Measurements from ENCODE around the gene APOL5.
"Not testable (repeated sequence)": the region's sequence is repeated elsewhere in the genome, so short reads cannot be mapped to it uniquely, and the experiment has no call there.

The APOL5 gene

GRCh38 chr22:35712672-35713071, 5.0 kb upstream of the APOL5 start:
- no peak for DNase-seq

DNA sequence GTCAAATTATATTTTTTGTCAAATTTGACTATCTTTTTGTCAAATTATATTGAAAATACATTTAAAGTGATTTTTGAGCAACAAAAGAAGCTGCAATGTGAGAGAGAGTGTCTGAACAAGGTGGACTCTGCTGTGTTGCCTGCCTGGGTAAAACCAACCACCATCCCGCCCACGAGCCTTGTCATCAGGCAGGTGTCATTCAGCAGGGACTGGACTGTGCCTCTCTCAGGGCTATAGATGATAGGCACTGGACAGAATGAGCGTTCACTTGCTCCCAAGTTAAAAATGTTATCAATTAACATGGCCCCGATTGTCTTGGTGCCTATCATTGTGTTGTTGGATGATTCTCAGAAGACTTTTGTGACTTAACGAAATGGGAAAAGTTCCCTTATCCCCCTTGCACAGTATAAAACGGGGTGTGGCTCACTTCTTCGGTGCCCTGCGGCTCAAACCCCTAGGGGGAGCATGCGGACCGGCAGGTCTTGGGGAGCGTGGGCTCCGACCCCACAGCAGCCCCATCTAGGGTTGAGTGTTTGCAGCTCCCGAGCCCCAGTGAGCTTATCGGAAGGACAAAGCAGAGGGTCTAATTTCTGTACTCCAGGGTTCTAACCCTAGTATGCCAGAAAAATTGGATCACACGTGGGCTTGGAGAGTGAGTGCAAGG, 1.7 kb downstream of the APOL5 start:
- DNase-seq, result no peak

- DNase-seq, result no peak
These were observed 4.3 kb downstream of the APOL5 start for GRCh38 chr22:35721960-35722359.

DNA sequence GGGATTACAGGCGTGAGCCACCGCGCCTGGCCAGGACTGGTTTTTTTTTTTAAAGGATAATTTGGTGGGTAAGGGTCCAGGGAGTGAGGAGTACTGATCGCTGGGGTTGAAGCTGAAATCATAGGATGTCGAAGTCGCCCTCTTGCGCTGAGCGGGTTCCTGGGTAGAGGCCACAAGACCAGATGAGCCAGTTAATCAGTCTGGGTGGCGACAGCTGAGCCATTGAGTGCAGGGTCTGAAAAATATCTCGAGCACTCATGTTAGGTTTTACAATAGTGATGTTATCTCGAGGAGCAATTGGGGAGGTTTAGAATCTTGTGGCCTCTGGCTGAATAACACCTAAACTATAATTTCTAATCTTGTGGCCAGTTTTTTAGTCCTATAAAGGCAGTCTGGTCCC, 7.8 kb downstream of the APOL5 start:
- DNase-seq, result no peak

DNA sequence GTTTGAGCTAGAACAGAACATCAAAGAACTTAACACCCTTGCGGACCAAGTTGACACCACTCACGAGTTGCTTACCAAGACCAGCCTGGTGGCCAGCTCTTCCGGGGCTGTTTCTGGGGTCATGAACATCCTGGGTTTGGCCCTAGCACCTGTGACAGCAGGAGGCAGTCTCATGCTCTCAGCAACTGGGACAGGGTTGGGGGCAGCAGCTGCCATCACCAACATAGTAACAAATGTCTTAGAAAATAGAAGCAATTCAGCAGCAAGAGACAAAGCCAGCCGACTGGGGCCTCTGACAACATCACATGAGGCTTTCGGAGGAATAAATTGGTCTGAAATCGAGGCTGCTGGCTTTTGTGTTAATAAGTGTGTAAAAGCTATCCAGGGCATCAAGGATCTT, 8.7 kb downstream of the APOL5 start:
- DNase-seq, result no peak

GRCh38 chr22:35726933-35727332, 9.3 kb downstream of the APOL5 start:
- DNase-seq, result no peak

- DNase-seq, result no peak
These were observed 9.8 kb downstream of the APOL5 start for GRCh38 chr22:35727436-35727835.

GRCh38 chr22:35728639-35729308, 11.1 kb downstream of the APOL5 start:
- DNase-seq, result peak; percentile 55

GRCh38 chr22:35729309-35729698, 11.6 kb downstream of the APOL5 start:
- no peak for DNase-seq

GRCh38 chr22:35731321-35731720, 13.6 kb downstream of the APOL5 start:
- DNase-seq, result no peak

GRCh38 chr22:35732116-35732515, 14.4 kb downstream of the APOL5 start:
- DNase-seq, result no peak

DNA sequence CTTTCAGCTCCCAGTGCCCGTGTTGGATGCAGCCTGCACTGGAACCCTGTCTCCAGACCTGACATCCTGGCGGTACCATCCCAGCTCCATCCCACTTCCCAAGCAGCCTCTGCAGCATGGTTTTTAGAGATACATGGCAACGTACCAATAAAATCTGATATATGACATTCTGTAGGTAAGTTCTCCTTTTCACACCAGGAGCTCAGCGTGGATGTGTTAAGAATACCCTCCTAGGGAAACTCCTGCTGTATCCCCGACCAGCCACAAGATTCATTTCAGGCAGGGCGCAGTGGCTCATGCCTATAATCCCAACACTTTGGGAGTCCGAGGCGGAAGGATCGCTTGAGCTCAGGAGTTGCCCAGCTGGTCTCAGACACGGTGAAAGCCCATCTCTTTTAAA, 15.4 kb downstream of the APOL5 start:
- DNase-seq, result no peak

DNA sequence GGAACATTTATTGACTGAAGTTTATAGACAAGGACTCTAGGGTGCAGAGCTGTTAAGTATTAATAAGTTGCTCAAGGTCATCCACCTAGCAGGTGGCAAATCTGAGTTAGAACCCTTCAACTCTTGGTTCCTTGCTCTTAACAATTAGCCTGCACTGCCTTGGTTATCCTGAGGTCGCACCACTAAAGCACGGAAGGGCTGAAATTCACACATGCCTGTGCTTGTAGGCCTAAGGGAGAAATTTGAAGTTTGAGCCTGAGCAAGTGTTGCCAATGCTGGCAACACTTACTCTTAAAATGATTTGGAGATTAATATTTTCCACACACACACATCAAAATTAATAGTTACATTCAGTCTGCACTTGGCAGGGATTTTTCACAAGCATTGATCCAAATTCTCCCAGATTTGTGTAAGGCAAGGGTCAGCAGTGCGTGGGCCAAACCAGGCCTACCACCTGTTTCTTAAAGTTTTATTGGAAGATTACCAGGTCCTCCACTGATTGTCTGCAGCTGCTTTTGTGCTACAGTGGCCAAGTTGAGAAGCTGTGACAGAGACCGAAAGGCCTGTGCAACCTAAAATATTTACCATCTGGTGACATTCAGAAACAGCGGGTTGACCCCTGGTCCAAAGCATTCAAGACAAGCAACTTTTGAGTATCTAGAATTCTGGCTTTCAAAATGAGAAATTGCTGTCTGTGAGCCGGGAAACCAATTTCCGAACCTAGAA, 16.3 kb downstream of the APOL5 start:
- no peak for DNase-seq

DNA sequence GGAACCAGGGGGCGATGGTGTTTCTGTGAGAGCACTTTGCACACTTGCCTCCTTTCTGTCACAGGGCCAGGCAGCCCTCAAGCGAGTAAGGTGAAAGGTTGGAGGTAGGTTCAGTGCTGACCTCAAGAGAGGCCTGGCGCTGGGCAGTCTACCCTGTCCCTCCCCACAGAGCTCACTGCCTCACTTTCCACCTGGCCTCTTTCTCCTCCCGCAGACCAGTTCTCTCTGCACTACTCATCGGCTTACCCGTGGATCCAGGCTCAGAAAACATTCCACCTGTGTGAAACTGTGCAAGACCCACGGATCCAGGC, 16.8 kb downstream of the APOL5 start:
- DNase-seq, result no peak

GRCh38 chr22:35735542-35735941, 17.9 kb downstream of the APOL5 start:
- no peak for DNase-seq

DNA sequence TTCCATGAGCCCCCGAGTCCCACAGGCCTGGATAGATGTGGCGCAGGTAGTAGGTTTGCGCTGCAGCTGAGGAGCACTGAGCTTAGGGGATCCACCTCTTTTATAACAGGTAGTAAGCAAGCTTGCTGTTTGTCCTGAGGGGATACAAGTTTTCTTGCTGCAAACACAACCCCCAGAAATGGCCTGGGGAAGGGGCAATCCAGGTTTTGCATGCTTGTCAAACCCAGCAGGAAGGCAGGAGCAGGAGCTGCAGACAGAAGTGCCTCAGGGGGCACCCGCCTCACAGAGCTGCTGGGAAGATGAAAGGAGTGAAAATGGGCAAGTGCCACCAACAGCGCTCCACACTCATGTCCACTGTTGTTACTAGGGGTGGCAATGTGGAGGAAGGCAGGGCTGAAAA, 18.5 kb downstream of the APOL5 start:
- no peak for DNase-seq

GRCh38 chr22:35736701-35737100, 19.0 kb downstream of the APOL5 start:
- no peak for DNase-seq

DNA sequence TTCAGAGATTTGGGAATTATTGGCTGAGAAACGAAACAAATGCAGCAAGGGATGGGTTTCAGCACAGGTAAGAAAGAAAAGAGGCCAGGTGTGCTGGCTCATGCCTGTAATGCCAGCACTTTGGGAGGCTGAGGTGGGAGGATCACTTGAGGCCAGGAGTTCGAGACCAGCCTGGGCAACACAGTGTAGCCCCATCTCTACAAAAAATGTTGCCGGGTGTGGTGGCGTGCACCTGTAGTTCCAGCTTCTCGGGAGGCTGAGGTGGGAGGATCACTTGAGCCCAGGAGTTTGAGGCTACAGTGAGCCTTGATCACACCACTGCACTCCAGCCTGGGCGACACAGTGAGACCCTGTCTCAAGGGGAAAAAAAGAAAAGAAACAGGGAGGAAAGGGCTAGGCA, 20.2 kb downstream of the APOL5 start:
- DNase-seq, result not testable (repeated sequence)

DNA sequence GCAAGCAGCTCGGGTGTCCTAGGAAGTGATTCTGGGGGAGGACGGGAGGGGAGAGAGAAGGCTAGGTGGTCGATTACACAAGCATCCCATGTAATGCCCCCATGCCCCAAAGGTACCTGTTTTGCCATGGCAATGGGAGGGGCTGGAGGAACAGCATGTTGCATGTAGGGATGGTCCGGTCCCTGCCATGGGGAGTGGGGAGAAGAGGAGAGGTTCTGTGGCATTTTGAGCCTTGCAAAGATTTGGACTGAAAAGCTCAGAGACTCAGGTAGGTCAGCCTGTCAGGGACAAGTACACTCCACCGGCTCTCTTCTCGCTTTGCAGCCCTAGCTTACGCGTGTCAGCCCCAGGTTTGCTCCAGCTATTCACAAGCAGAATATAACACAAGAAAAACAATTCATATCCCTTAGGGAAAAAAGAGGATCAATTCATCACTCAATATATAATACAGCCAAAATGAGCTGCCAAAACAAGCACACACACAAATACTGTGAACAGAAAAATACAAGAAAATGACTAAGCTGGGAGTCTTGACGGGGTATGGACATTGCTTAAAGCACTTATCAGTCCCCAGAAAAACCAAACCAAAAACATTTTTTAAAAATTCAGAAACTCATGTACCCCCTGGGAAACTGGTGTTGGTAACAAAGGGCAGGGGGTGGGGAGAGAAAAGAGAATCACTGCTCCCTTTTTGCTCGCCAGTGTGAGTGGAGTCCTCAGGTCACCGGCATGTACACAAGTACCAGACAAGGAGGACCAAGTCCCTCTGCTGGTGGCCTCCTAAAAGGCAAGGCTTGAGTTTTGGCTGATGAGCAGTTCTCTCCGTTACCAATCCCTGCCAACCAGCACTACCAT, 21.6 kb downstream of the APOL5 start:
- DNase-seq, result no peak

DNA sequence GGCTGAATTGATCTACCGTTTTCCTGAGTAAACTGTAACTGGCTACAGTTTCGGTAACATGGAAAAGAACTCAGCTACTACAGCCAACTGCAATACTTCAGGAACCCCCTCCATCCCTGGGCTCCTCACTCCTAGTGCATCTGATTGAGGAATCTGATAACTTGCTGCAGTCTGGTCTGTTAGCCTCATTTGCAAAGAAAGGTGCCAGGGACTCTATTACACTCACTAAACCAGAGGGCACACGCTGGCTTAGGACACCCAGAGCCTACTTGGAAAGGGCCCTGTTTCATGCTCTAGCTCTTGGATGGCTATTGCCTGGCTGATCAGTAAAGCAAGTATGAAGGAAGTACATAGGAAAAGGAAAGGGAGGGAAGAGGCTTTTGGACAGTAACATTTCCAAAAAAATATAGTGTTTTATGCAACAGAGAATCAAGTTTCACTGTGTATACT, 22.3 kb downstream of the APOL5 start:
- no peak for DNase-seq

GRCh38 chr22:35740616-35741015, 22.9 kb downstream of the APOL5 start:
- no peak for DNase-seq

- no peak for DNase-seq
These were observed 24.8 kb downstream of the APOL5 start for GRCh38 chr22:35742342-35743100.
